HCT116 (cell line): ENCODE measurements around the gene PAK6. TPM values are rescaled to one million over a fixed set of nuclear protein-coding genes. Genes with fewer than 3 reads are reported as not detected.

ENCODE experiments used
- ATAC-seq: fragments of 200-7000 bp; cut with Tn5 transposase; 2 replicates; pipeline ENCODE4 v1.9.1; 2020; ENCODE audit warnings: mild to moderate bottlenecking, moderate library complexity
- BruUV-seq: library from RNA; stranded (reverse); fragments of 400-500 nt; replicated peaks from 2 replicates; lab custom pipeline; 2021; lab: Mats Ljungman, UMichigan
- CTCF ChIA-PET: fragments of 300-600 bp; sonication (Branson Sonifier 250); formaldehyde crosslinking; loops from one replicate; lab custom pipeline; 2021; ENCODE audit warnings: antibody characterized with exemption; lab: Charles Lee
- POLR2A ChIA-PET: fragments of 300-600, 350-600 bp; sonication (Branson Sonifier 250); formaldehyde crosslinking; loops from one replicate; lab custom pipeline; 2021; ENCODE audit warnings: antibody characterized with exemption; lab: Charles Lee
- RAD21 ChIA-PET, 2 experiments: fragments of 300-600 bp; sonication (Branson Sonifier 250); formaldehyde crosslinking; loops; one replicate each; lab custom pipeline; 2023; ENCODE audit warnings: low total read pairs in 2 of 2; ENCODE audit not compliant: uncharacterized antibody in 2 of 2, unreplicated experiment in 2 of 2, low non-redundant PET in 1 of 2; lab: Charles Lee
- DNase-seq: peaks from one replicate; pipeline ENCODE4 v3.0.0-alpha.2; 2010; ENCODE audit warnings: low read depth, low spot score
- H2AFZ ChIP-seq: fragments of 200-600 bp; shearing (Covaris generic), sonication (generic); 2 replicates; pipeline ENCODE4 v1.6.1; 2017; ENCODE audit warnings: low read depth, mixed run types, mixed read lengths, antibody characterized with exemption, low read length; ENCODE audit not compliant: poor library complexity, severe bottlenecking
- H3K27ac ChIP-seq: 2 replicates; pipeline ENCODE4 v1.5.1; 2012; ENCODE audit warnings: low read depth, low read length
- H3K27me3 ChIP-seq: fragments of 200-600 bp; sonication (generic); 2 replicates; pipeline ENCODE4 v1.6.1; 2016; ENCODE audit warnings: mixed run types, low read length, mixed read lengths; ENCODE audit not compliant: insufficient read depth
- H3K36me3 ChIP-seq, 2 experiments: fragments of 200-500 bp in 1 of 2; fragments of 200-600 bp in 1 of 2; sonication (Bioruptor generic) in 1 of 2; sonication (generic) in 1 of 2; 2 replicates each; pipeline versions ENCODE4 v1.5.1 to v1.6.1; 2014 to 2016; ENCODE audit warnings: low read length in 2 of 2, inconsistent platforms in 1 of 2, mixed read lengths in 1 of 2, mixed run types in 1 of 2; ENCODE audit not compliant: insufficient read depth in 2 of 2, control insufficient read depth in 1 of 2
- H3K4me1 ChIP-seq, 2 experiments: fragments of 200-600 bp in 1 of 2; sonication (generic) in 1 of 2; 2 replicates each; pipeline versions ENCODE4 v1.5.1 to v1.6.1; 2012 to 2017; ENCODE audit warnings: low read length in 2 of 2, inconsistent platforms in 1 of 2, mild to moderate bottlenecking in 1 of 2, mixed read lengths in 1 of 2, mixed run types in 1 of 2, moderate library complexity in 1 of 2; ENCODE audit not compliant: insufficient read depth in 2 of 2, control insufficient read depth in 1 of 2
- H3K4me2 ChIP-seq: fragments of 200-600 bp; sonication (generic); 2 replicates; pipeline ENCODE4 v1.6.1; 2017; ENCODE audit warnings: mixed run types, low read length, mixed read lengths
- H3K4me3 ChIP-seq, 2 experiments: fragments of 200-600 bp in 1 of 2; sonication (generic) in 1 of 2; replicated peaks in 1 of 2; 2 replicates each; pipeline ENCODE4 v1.5.1; 2011 to 2016; ENCODE audit warnings: low read length in 2 of 2, control low read depth in 1 of 2, low read depth in 1 of 2, mild to moderate bottlenecking in 1 of 2, mixed read lengths in 1 of 2, mixed run types in 1 of 2
- H3K79me2 ChIP-seq: fragments of 200-600 bp; sonication (generic); 2 replicates; pipeline ENCODE4 v1.6.1; 2017; ENCODE audit warnings: mild to moderate bottlenecking, mixed run types, low read length, moderate library complexity, mixed read lengths; ENCODE audit not compliant: insufficient read depth
- H3K9ac ChIP-seq: fragments of 200-600 bp; sonication (generic); 2 replicates; pipeline ENCODE4 v1.6.1; 2016; ENCODE audit warnings: low read length, mixed read lengths
- H3K9me2 ChIP-seq: fragments of 200-600 bp; sonication (generic), shearing (Covaris generic); 2 replicates; pipeline ENCODE4 v1.6.1; 2017; ENCODE audit warnings: mixed run types, mild to moderate bottlenecking, moderate library complexity; ENCODE audit not compliant: insufficient read depth
- H3K9me3 ChIP-seq, 2 experiments: fragments of 200-500 bp in 1 of 2; fragments of 200-600 bp in 1 of 2; sonication (Bioruptor generic) in 1 of 2; sonication (generic) in 1 of 2; 2 replicates each; pipeline ENCODE4 v1.6.1; 2014 to 2017; ENCODE audit warnings: low read length in 2 of 2, mixed read lengths in 2 of 2, inconsistent platforms in 1 of 2, low read depth in 1 of 2, mild to moderate bottlenecking in 1 of 2, mixed run types in 1 of 2, moderate library complexity in 1 of 2; ENCODE audit not compliant: control insufficient read depth in 1 of 2, insufficient read depth in 1 of 2
- H4K20me1 ChIP-seq: fragments of 200-600 bp; sonication (generic), shearing (Covaris generic); 2 replicates; pipeline ENCODE4 v1.6.1; 2017; ENCODE audit warnings: mixed run types, mild to moderate bottlenecking, moderate library complexity; ENCODE audit not compliant: insufficient read depth
- ATF3 ChIP-seq: IDR thresholded peaks from 2 replicates; pipeline ENCODE4 v1.6.1; 2012
- CBX3 ChIP-seq: IDR thresholded peaks from 2 replicates; pipeline ENCODE4 v1.6.1; 2012; ENCODE audit warnings: low read depth
- CEBPB ChIP-seq: IDR thresholded peaks from 2 replicates; pipeline ENCODE4 v1.6.1; 2012; ENCODE audit warnings: low read depth
- ELF1 ChIP-seq: IDR thresholded peaks from 2 replicates; pipeline ENCODE4 v1.6.1; 2012; ENCODE audit warnings: low read depth, borderline replicate concordance
- EZH2 ChIP-seq: fragments of 200-600 bp; sonication (generic); IDR thresholded peaks from 2 replicates; pipeline ENCODE4 v1.6.1; 2017; ENCODE audit warnings: antibody characterized with exemption, mixed run types
- FOSL1 ChIP-seq: IDR thresholded peaks from 2 replicates; pipeline ENCODE4 v1.6.1; 2012; ENCODE audit warnings: low read depth
- JUND ChIP-seq: IDR thresholded peaks from 2 replicates; pipeline ENCODE4 v1.6.1; 2012
- POLR2AphosphoS5 ChIP-seq: IDR thresholded peaks from 2 replicates; pipeline ENCODE4 v1.6.1; 2011; ENCODE audit warnings: mild to moderate bottlenecking, low read depth, low read length, moderate library complexity
- RAD21 ChIP-seq: IDR thresholded peaks from 2 replicates; pipeline ENCODE4 v1.6.1; 2012; ENCODE audit warnings: low read depth, mild to moderate bottlenecking
- REST ChIP-seq: IDR thresholded peaks from 2 replicates; pipeline ENCODE4 v1.6.1; 2012; ENCODE audit warnings: low read depth
- SIN3A ChIP-seq: IDR thresholded peaks from 2 replicates; pipeline ENCODE4 v1.6.1; 2012; ENCODE audit warnings: low read depth
- SP1 ChIP-seq: IDR thresholded peaks from 2 replicates; pipeline ENCODE4 v1.6.1; 2012; ENCODE audit warnings: low read depth
- SRF ChIP-seq: IDR thresholded peaks from 2 replicates; pipeline ENCODE4 v1.6.1; 2012; ENCODE audit warnings: low read depth
- TCF7L2 ChIP-seq: IDR thresholded peaks from 2 replicates; pipeline ENCODE4 v1.7.0; 2011; ENCODE audit warnings: borderline replicate concordance, inconsistent platforms; ENCODE audit not compliant: insufficient read depth, insufficient read length; ENCODE audit errors: extremely low read depth
- ZFX ChIP-seq: fragments of 450-650 bp; IDR thresholded peaks from 2 replicates; pipeline ENCODE4 v1.6.1; 2017
- ZNF274 ChIP-seq: fragments of 200-500 bp; sonication (Bioruptor generic); IDR thresholded peaks from 2 replicates; pipeline ENCODE4 v1.6.1; 2014; ENCODE audit warnings: mild to moderate bottlenecking, low read depth, low read length, inconsistent platforms
- intact Hi-C: fragments of 100-400 bp; cut with micrococcal nuclease; formaldehyde crosslinking; loops from 2 replicates; pipeline ENCODE4 v1.10.0; 2022
- total RNA-seq: library from RNA; stranded (reverse); gene quantifications from one replicate; pipeline ENCODE4 v1.2.1, GENCODE V29; 2021; ENCODE audit not compliant: unreplicated experiment
- TF ChIP-seq, protein P1 (sequence below), 3 experiments: fragments of 200-600 bp in 1 of 3; sonication (generic) in 1 of 3; IDR thresholded peaks in 2 of 3; conservative IDR thresholded peaks in 1 of 3; 2 replicates each; pipeline ENCODE4 v1.5.1; 2012 to 2017; ENCODE audit warnings: low read depth in 2 of 3, low read length in 2 of 3, antibody characterized with exemption in 1 of 3, borderline replicate concordance in 1 of 3, control low read depth in 1 of 3, mild to moderate bottlenecking in 1 of 3, mixed read lengths in 1 of 3, mixed run types in 1 of 3, moderate library complexity in 1 of 3; ENCODE audit not compliant: insufficient read depth in 1 of 3

PAK6 gene
- total RNA-seq, 1 experiment from 2014 or later = 19.9 TPM

DNA sequence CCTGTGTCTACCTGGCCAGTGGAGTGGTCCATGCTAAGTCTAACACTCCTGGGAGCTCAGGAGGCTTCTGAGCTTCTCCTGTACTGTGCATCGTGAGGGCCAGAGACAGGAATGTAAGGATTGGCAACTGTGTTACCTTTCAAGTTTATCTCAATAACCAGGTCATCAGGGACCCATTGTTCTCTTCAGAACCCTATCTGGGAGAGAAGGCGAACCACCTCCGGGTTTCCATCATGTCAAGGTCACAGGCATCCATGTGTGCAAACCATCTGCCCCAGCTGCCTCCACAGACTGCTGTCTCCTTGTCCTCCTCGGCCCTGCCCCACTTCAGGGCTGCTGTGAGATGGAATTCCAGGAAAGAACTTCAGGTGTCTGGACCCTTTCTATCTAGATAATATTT is 38.1 kb downstream of the PAK6 start:
- Histone ChIP-seq H3K4me1 (peaks cover 0 to 3% of the 10 kb centered on the region in 2 experiments; a peak in 1 of 4 replicates), H3K9me3 (no peaks in the 10 kb centered on the region), H3K4me3 (no peak overlapping the region), H4K20me1 (no peaks in the 10 kb centered on the region), H3K27ac (no peak overlapping the region), H3K27me3 (no peaks in the 10 kb centered on the region), H3K9ac (no peak overlapping the region), H3K4me2 (no peak overlapping the region), H3K79me2 (no peaks in the 10 kb centered on the region), H2AFZ (no peak overlapping the region), H3K36me3 (no peaks in the 10 kb centered on the region; a peak in 1 of 4 replicates), H3K9me2 (no peaks in the 10 kb centered on the region)
- RAD21 ChIA-PET = no interaction called here
- ATAC-seq = no peak
- POLR2A ChIA-PET = no interaction called here
- no TSS peak for BruUV-seq
- intact Hi-C loops = loop anchor here (10.0 kb wide), 1 partner anchor 492 kb away; the partner anchor contains the start of gene FSIP1
- no peak for TF ChIP-seq ZNF274
- no peak for TF ChIP-seq TCF7L2
- no peak for TF ChIP-seq SIN3A
- no peak for TF ChIP-seq ELF1
- TF ChIP-seq POLR2AphosphoS5 = no peak
- TF ChIP-seq JUND = no peak
- TF ChIP-seq RAD21 = no peak
- CTCF ChIA-PET = interaction anchor here (5.6 to 6.6 kb wide), 2 partner anchors 59 to 62 kb away, joined by 44 to 194 read pairs; partner anchors contain the start of gene CCDC9B
- no peak for DNase-seq

DNA sequence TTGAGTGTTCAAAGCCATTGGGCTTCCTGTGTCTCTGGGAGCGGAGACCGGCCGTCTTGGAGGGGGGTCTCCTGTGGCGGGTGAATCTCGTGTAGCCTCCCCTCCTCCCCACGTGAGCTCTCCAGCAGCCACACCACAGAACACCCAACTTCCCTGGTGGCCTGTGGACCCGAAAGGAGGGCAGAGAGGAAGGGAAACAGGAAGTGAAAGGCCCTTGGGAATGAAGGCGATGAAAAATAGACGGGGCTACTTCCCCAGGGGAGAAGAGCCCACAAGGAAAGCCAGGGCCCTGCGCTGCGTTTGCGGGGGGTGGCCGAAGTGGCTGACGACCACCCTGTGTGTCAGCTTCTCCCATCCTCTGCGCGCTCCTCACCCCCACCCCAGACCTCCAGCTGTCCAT is 38.6 kb downstream of the PAK6 start:
- DNase-seq (no peak), ATAC-seq (no peak)
- BruUV-seq = no TSS peak
- ChIA-PET POLR2A (no interaction called here), CTCF (interaction anchor here (3.0 to 6.6 kb wide), 6 partner anchors 11 to 144 kb away, joined by 24 to 194 read pairs (median 44); partner anchors contain the start of genes CCDC9B and PLCB2), RAD21 (no interaction called here)
- no peak overlapping the region for H2AFZ ChIP-seq
- no peaks in the 10 kb centered on the region; a peak in 1 of 4 replicates for H3K36me3 ChIP-seq
- H3K79me2 ChIP-seq = no peaks in the 10 kb centered on the region
- intact Hi-C loops = loop anchor here (10.0 kb wide), 1 partner anchor 493 kb away; the partner anchor contains the start of gene FSIP1
- H3K27me3 ChIP-seq = no peaks in the 10 kb centered on the region
- no peak overlapping the region for H3K27ac ChIP-seq
- H3K9ac ChIP-seq = no peak overlapping the region
- no peaks in the 10 kb centered on the region for H3K9me3 ChIP-seq
- no peak overlapping the region for H3K4me3 ChIP-seq
- no peaks in the 10 kb centered on the region for H4K20me1 ChIP-seq
- H3K4me1 ChIP-seq = peaks cover 0 to 8% of the 10 kb centered on the region in 2 experiments; a peak in 1 of 4 replicates
- H3K4me2 ChIP-seq = no peak overlapping the region
- H3K9me2 ChIP-seq = no peaks in the 10 kb centered on the region
- TF ChIP-seq JUND = no peak
- TF ChIP-seq ATF3 = no peak
- TF ChIP-seq SP1 = no peak
- TF ChIP-seq POLR2AphosphoS5 = no peak
- no peak for TF ChIP-seq ZFX
- no peak for TF ChIP-seq REST
- no peak for TF ChIP-seq SRF
- TF ChIP-seq FOSL1 = no peak
- no peak for TF ChIP-seq EZH2
- TF ChIP-seq ZNF274 = no peak
- no peak for TF ChIP-seq CEBPB
- no peak for TF ChIP-seq CBX3
- TF ChIP-seq, protein P1, sequence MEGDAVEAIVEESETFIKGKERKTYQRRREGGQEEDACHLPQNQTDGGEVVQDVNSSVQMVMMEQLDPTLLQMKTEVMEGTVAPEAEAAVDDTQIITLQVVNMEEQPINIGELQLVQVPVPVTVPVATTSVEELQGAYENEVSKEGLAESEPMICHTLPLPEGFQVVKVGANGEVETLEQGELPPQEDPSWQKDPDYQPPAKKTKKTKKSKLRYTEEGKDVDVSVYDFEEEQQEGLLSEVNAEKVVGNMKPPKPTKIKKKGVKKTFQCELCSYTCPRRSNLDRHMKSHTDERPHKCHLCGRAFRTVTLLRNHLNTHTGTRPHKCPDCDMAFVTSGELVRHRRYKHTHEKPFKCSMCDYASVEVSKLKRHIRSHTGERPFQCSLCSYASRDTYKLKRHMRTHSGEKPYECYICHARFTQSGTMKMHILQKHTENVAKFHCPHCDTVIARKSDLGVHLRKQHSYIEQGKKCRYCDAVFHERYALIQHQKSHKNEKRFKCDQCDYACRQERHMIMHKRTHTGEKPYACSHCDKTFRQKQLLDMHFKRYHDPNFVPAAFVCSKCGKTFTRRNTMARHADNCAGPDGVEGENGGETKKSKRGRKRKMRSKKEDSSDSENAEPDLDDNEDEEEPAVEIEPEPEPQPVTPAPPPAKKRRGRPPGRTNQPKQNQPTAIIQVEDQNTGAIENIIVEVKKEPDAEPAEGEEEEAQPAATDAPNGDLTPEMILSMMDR (IDR thresholded peaks at IDR 0.05 in 2 of 3, conservative IDR thresholded peaks at IDR 0.05 in 1 of 3; ENCODE audit: borderline replicate concordance in 1 of 3, insufficient read depth in 1 of 3, low read depth in 2 of 3, low read length in 2 of 3) = no peak
